Astrocyte (in vitro differentiated cells and primary cell): ENCODE data around the gene SPX.

Experiments
- EZH2 ChIP-seq: IDR thresholded peaks from 2 replicates; pipeline ENCODE4 v1.6.1; 2012; ENCODE audit warnings: mild to moderate bottlenecking, low read length, inconsistent platforms; ENCODE audit not compliant: insufficient read depth
- TF ChIP-seq, protein P1 (sequence below): IDR thresholded peaks from 2 replicates; pipeline ENCODE4 v1.5.1; 2011; ENCODE audit warnings: low read depth, mild to moderate bottlenecking, inconsistent platforms, low read length, moderate library complexity; ENCODE audit not compliant: insufficient read depth

DNA sequence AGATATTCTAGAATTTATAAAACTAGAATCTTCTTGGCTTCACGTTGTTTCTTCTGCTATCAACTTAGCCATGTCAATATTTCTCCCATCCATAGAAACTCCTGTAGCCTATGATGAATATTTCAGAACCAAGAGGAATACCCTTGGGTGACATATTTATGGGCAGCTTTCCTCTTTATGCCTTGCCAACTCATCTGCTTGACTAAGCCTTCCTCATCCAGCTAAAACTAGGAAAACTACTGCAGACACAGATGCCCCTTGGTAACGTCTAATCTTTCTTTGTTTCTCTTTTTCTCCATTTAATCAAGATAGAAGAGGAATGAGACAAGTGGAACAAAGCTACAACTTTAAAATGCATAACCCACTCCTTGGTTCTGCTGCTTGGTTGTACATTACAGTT lies 18.2 kb upstream of the SPX start:
- TF ChIP-seq, protein P1, sequence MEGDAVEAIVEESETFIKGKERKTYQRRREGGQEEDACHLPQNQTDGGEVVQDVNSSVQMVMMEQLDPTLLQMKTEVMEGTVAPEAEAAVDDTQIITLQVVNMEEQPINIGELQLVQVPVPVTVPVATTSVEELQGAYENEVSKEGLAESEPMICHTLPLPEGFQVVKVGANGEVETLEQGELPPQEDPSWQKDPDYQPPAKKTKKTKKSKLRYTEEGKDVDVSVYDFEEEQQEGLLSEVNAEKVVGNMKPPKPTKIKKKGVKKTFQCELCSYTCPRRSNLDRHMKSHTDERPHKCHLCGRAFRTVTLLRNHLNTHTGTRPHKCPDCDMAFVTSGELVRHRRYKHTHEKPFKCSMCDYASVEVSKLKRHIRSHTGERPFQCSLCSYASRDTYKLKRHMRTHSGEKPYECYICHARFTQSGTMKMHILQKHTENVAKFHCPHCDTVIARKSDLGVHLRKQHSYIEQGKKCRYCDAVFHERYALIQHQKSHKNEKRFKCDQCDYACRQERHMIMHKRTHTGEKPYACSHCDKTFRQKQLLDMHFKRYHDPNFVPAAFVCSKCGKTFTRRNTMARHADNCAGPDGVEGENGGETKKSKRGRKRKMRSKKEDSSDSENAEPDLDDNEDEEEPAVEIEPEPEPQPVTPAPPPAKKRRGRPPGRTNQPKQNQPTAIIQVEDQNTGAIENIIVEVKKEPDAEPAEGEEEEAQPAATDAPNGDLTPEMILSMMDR, result no peak
- TF ChIP-seq EZH2, result no peak
